Liver (tissue), 9 donors: ENCODE data around the gene EGR2. TPM values are rescaled to one million over a fixed set of nuclear protein-coding genes. Genes with fewer than 3 reads are reported as not detected.

Experiments used
- DNase-seq: peaks from one replicate; pipeline ENCODE4 v3.0.0-alpha.2; 2017; ENCODE audit warnings: low spot score
- H3K27ac ChIP-seq, 2 donors: one replicate each; pipeline ENCODE4 v1.7.0; 2013; ENCODE audit warnings: inconsistent platforms in 2 of 2, low read length in 2 of 2, control low read depth in 1 of 2, low read depth in 1 of 2, mild to moderate bottlenecking in 1 of 2
- H3K27me3 ChIP-seq, 4 donors: one replicate each; pipeline versions ENCODE4 v1.6.1 to v1.7.0; 2013; ENCODE audit warnings: low read length in 3 of 4, inconsistent platforms in 1 of 4, mild to moderate bottlenecking in 1 of 4, moderate library complexity in 1 of 4; ENCODE audit not compliant: control insufficient read depth in 4 of 4, insufficient read depth in 4 of 4
- H3K36me3 ChIP-seq, 4 donors: one replicate each; pipeline versions ENCODE4 v1.6.1 to v1.7.0; 2013; ENCODE audit warnings: low read length in 3 of 4, mild to moderate bottlenecking in 3 of 4, low read depth in 1 of 4, moderate library complexity in 1 of 4; ENCODE audit not compliant: control insufficient read depth in 4 of 4, insufficient read depth in 3 of 4
- H3K4me1 ChIP-seq, 4 donors: one replicate each; pipeline versions ENCODE4 v1.6.1 to v1.7.0; 2013; ENCODE audit warnings: low read length in 3 of 4, mild to moderate bottlenecking in 3 of 4, moderate library complexity in 1 of 4; ENCODE audit not compliant: control insufficient read depth in 4 of 4, insufficient read depth in 4 of 4
- H3K4me3 ChIP-seq, 3 donors: one replicate each; pipeline versions ENCODE4 v1.6.1 to v1.7.0; 2013; ENCODE audit warnings: low read length in 3 of 3, control low read depth in 1 of 3, low read depth in 1 of 3, mild to moderate bottlenecking in 1 of 3
- H3K9ac ChIP-seq, 2 donors: one replicate each; pipeline ENCODE4 v1.7.0; 2013; ENCODE audit warnings: low read length in 2 of 2, mild to moderate bottlenecking in 2 of 2, moderate library complexity in 2 of 2, control low read depth in 1 of 2, low read depth in 1 of 2
- H3K9me3 ChIP-seq, 4 donors: one replicate each; pipeline versions ENCODE4 v1.6.1 to v1.7.0; 2013; ENCODE audit warnings: low read length in 3 of 4; ENCODE audit not compliant: control insufficient read depth in 4 of 4
- EGR1 ChIP-seq, 2 donors: IDR thresholded peaks; 2 replicates each; pipeline ENCODE4 v1.6.1; 2016 to 2018; ENCODE audit warnings: antibody characterized with exemption in 2 of 2, low read depth in 2 of 2
- FOXA1 ChIP-seq: IDR thresholded peaks from 2 replicates; pipeline ENCODE4 v1.6.1; 2016; ENCODE audit warnings: antibody characterized with exemption
- FOXA2 ChIP-seq: IDR thresholded peaks from 2 replicates; pipeline ENCODE4 v1.6.1; 2016; ENCODE audit warnings: antibody characterized with exemption
- GABPA ChIP-seq, 2 donors: IDR thresholded peaks in 1 of 2; conservative IDR thresholded peaks in 1 of 2; 2 replicates each; pipeline ENCODE4 v1.6.1; 2016; ENCODE audit warnings: antibody characterized with exemption in 2 of 2, mild to moderate bottlenecking in 1 of 2, moderate library complexity in 1 of 2
- HNF4A ChIP-seq, 2 donors: conservative IDR thresholded peaks; 2 replicates each; pipeline ENCODE4 v1.6.1; 2016; ENCODE audit warnings: antibody characterized with exemption in 2 of 2, mild to moderate bottlenecking in 2 of 2
- HNF4G ChIP-seq: IDR thresholded peaks from 2 replicates; pipeline ENCODE4 v1.6.1; 2016; ENCODE audit warnings: antibody characterized with exemption
- JUND ChIP-seq, 2 donors: IDR thresholded peaks; 2 replicates each; pipeline ENCODE4 v1.6.1; 2016; ENCODE audit warnings: antibody characterized with exemption in 2 of 2
- NR2F2 ChIP-seq: IDR thresholded peaks from 2 replicates; pipeline ENCODE4 v1.6.1; 2016; ENCODE audit warnings: antibody characterized with exemption
- RAD21 ChIP-seq, 2 donors: IDR thresholded peaks; 2 replicates each; pipeline ENCODE4 v1.6.1; 2016; ENCODE audit warnings: antibody characterized with exemption in 2 of 2, mild to moderate bottlenecking in 2 of 2
- RXRA ChIP-seq, 2 donors: IDR thresholded peaks; 2 replicates each; pipeline ENCODE4 v1.6.1; 2017 to 2018; ENCODE audit warnings: antibody characterized with exemption in 2 of 2, mild to moderate bottlenecking in 1 of 2
- SP1 ChIP-seq: IDR thresholded peaks from 2 replicates; pipeline ENCODE4 v1.6.1; 2018; ENCODE audit warnings: antibody characterized with exemption, mild to moderate bottlenecking
- WGBS: extraction: QIAGEN DNeasy Blood & Tissue Kit; methylation state at CpG from one replicate; pipeline ENCODE4 v1.1.7; 2013; 5-methylcytosine and 5-hydroxymethylcytosine counted together
- polyA plus RNA-seq, 2 donors: library from polyadenylated mRNA; stranded (reverse) in 1 of 2; unstranded in 1 of 2; fragments of 200-250 nt in 1 of 2; fragments of >200 nt in 1 of 2; fragmentation: Nextera tagmentation in 1 of 2; extraction: Ambion mirVana in 1 of 2; gene quantifications; one replicate each; pipeline versions ENCODE4 v1.2.1 to v1.2.3, GENCODE V29; 2013 to 2015
- total RNA-seq, 2 donors: library from RNA; depleted of rRNA; stranded (reverse); fragments of >200 nt; gene quantifications; one replicate each; pipeline ENCODE4 v1.2.3, GENCODE V29; 2014
- TF ChIP-seq, protein P1 (sequence below): IDR thresholded peaks from 2 replicates; pipeline ENCODE4 v1.6.1; 2016; ENCODE audit warnings: antibody characterized with exemption, mild to moderate bottlenecking
- TF ChIP-seq, protein P2 (sequence below): IDR thresholded peaks from 2 replicates; pipeline ENCODE4 v1.6.1; 2016; ENCODE audit warnings: antibody characterized with exemption
- TF ChIP-seq, protein P3 (sequence below): fragments of 150-350 bp; IDR thresholded peaks from 2 replicates; pipeline ENCODE4 v1.5.1; 2017; ENCODE audit warnings: improper control_type of control experiment, low read depth, low read length; ENCODE audit not compliant: missing input control
- TF ChIP-seq, protein P4 (sequence below): IDR thresholded peaks from 2 replicates; pipeline ENCODE4 v1.6.1; 2016; ENCODE audit warnings: antibody characterized with exemption
- donor health status: healthy.
- donor health status: healthy.
- donor health status: healthy.
- donor health status: healthy.
- donor health status: healthy.

The EGR2 gene
- total and polyA plus RNA-seq, 4 donors: 0.17 to 0.76 (median 0.23) TPM

DNA sequence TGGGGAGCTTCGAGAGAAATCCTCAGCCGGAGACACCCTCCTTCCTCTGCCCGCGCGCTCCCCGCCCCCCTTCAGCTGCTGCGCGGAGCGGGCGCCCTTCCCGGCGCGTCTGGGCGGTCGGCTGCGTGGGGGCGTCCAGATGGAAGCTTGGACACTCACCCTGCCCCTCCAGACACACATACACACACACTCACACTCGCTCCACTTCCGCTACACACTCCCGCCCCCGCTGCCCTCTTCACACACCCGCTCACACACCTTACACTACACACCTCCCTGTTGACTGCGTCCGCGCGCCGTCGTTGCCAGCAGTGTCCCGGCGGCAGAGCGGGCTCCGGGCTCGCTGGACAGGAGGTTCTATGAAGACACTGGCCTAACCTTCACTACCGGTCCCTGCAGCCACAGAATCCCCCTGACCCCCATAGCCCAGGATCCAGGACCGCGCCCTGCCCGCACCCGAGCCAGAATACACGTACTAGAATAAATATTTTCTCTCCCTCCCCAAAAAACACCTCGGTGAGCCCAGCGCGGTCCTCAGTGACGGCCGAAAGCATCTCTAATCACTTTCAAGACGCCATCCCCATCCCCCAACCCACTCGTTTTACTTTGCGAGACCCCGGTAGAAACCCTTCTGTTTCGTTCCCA is 1.1 kb upstream of the EGR2 start (continued):
- TF ChIP-seq, protein P1, sequence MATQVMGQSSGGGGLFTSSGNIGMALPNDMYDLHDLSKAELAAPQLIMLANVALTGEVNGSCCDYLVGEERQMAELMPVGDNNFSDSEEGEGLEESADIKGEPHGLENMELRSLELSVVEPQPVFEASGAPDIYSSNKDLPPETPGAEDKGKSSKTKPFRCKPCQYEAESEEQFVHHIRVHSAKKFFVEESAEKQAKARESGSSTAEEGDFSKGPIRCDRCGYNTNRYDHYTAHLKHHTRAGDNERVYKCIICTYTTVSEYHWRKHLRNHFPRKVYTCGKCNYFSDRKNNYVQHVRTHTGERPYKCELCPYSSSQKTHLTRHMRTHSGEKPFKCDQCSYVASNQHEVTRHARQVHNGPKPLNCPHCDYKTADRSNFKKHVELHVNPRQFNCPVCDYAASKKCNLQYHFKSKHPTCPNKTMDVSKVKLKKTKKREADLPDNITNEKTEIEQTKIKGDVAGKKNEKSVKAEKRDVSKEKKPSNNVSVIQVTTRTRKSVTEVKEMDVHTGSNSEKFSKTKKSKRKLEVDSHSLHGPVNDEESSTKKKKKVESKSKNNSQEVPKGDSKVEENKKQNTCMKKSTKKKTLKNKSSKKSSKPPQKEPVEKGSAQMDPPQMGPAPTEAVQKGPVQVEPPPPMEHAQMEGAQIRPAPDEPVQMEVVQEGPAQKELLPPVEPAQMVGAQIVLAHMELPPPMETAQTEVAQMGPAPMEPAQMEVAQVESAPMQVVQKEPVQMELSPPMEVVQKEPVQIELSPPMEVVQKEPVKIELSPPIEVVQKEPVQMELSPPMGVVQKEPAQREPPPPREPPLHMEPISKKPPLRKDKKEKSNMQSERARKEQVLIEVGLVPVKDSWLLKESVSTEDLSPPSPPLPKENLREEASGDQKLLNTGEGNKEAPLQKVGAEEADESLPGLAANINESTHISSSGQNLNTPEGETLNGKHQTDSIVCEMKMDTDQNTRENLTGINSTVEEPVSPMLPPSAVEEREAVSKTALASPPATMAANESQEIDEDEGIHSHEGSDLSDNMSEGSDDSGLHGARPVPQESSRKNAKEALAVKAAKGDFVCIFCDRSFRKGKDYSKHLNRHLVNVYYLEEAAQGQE: no peak
- TF ChIP-seq EGR1 (IDR thresholded peaks at IDR 0.05; ENCODE audit: low read depth in 2 of 2): no peak
- no peak for TF ChIP-seq HNF4G
- no peak for TF ChIP-seq RAD21 (IDR thresholded peaks at IDR 0.05)
- no peak for TF ChIP-seq SP1
- no peak for TF ChIP-seq HNF4A (conservative IDR thresholded peaks at IDR 0.05)

DNA sequence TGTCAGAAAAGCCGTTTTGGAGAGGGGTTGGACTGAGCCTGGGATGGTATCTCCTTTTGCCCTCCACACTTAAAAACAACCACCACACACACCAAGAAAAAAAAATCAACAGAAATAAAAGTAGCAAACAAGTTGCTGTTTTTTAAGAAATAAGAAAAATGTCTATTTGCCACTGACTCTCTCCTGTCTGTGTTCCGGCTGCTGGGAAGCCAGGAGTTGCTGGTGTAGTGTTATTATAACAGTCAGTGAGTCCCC is 163 bp downstream of the EGR2 start:
- Histone ChIP-seq H3K4me1 (peaks cover 14 to 35% (median 24%) of the 10 kb centered on the region in 4 donors), H3K9ac (peak overlapping the region; percentile 22 to 63), H3K27me3 (peaks cover 0 to 6% (median 4%) of the 10 kb centered on the region in 4 donors), H3K4me3 (peak overlapping the region; percentile 67 to 93 (median 72)), H3K27ac (peak overlapping the region in 1 of 2 donors; percentile 94), H3K9me3 (no peaks in the 10 kb centered on the region), H3K36me3 (no peaks in the 10 kb centered on the region)
- WGBS: 2% methylated on average over 2 of the region's 2 CpGs
- DNase-seq: no peak
- TF ChIP-seq HNF4A (conservative IDR thresholded peaks at IDR 0.05) (no peak), EGR1 (IDR thresholded peaks at IDR 0.05; ENCODE audit: low read depth in 2 of 2) (no peak), FOXA1 (no peak), JUND (IDR thresholded peaks at IDR 0.05) (no peak), RXRA (IDR thresholded peaks at IDR 0.05) (no peak), SP1 (no peak), GABPA (IDR thresholded peaks at IDR 0.05 in 1 of 2, conservative IDR thresholded peaks at IDR 0.05 in 1 of 2) (no peak), RAD21 (IDR thresholded peaks at IDR 0.05) (no peak)
- TF ChIP-seq, protein P2, sequence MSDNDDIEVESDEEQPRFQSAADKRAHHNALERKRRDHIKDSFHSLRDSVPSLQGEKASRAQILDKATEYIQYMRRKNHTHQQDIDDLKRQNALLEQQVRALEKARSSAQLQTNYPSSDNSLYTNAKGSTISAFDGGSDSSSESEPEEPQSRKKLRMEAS: no peak
- TF ChIP-seq, protein P3, sequence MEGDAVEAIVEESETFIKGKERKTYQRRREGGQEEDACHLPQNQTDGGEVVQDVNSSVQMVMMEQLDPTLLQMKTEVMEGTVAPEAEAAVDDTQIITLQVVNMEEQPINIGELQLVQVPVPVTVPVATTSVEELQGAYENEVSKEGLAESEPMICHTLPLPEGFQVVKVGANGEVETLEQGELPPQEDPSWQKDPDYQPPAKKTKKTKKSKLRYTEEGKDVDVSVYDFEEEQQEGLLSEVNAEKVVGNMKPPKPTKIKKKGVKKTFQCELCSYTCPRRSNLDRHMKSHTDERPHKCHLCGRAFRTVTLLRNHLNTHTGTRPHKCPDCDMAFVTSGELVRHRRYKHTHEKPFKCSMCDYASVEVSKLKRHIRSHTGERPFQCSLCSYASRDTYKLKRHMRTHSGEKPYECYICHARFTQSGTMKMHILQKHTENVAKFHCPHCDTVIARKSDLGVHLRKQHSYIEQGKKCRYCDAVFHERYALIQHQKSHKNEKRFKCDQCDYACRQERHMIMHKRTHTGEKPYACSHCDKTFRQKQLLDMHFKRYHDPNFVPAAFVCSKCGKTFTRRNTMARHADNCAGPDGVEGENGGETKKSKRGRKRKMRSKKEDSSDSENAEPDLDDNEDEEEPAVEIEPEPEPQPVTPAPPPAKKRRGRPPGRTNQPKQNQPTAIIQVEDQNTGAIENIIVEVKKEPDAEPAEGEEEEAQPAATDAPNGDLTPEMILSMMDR: no peak

DNA sequence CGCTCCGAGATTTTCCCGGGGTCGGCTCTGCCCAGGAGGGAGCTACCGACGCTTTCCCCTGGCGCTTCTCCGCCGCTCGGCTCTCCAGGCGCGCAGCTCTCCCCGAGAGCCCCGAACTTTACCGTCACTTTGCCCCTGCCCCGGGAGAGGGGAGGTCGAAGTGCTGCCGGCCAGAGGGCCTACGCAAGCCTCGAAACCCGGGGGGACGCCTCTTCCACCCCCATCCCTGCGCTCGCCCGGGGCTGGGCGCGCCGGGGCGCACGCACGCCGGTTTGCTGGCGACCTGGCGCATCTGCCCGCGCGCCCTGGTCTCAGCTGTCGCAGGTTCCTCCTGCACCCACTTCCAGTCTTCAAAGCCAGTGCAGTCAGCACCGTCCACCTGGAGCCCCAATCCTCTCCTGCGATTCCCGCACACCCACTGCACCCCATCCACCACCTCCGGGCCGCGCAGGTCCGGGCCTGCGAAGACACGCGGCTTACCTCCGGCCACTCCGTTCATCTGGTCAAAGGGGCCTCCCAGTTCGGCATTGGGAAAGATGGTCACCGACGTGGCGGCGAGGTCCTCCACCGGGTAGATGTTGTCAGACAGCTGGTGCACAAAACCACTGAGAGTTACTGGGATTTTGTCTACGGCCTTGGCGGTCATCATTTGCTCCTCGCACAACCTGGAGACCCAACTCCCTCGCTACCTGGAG is 638 bp downstream of the EGR2 start:
- H3K27me3 ChIP-seq: peaks cover 0 to 6% (median 4%) of the 10 kb centered on the region in 4 donors
- no peaks in the 10 kb centered on the region for H3K9me3 ChIP-seq
- 4% methylated on average over 60 of the region's 60 CpGs for WGBS
- H3K27ac ChIP-seq: no peak overlapping the region
- no peak for DNase-seq
- H3K4me1 ChIP-seq: peaks cover 14 to 35% (median 24%) of the 10 kb centered on the region in 4 donors
- peak overlapping the region; percentile 67 to 93 (median 72) for H3K4me3 ChIP-seq
- H3K9ac ChIP-seq: peak overlapping the region; percentile 22 to 63
- H3K36me3 ChIP-seq: no peaks in the 10 kb centered on the region
- TF ChIP-seq FOXA2 (no peak), NR2F2 (no peak), HNF4G (no peak), HNF4A (conservative IDR thresholded peaks at IDR 0.05) (no peak), SP1 (no peak), JUND (IDR thresholded peaks at IDR 0.05) (no peak), FOXA1 (no peak), EGR1 (IDR thresholded peaks at IDR 0.05; ENCODE audit: low read depth in 2 of 2) (no peak), GABPA (IDR thresholded peaks at IDR 0.05 in 1 of 2, conservative IDR thresholded peaks at IDR 0.05 in 1 of 2) (no peak), RXRA (IDR thresholded peaks at IDR 0.05) (no peak)
- TF ChIP-seq, protein P4, sequence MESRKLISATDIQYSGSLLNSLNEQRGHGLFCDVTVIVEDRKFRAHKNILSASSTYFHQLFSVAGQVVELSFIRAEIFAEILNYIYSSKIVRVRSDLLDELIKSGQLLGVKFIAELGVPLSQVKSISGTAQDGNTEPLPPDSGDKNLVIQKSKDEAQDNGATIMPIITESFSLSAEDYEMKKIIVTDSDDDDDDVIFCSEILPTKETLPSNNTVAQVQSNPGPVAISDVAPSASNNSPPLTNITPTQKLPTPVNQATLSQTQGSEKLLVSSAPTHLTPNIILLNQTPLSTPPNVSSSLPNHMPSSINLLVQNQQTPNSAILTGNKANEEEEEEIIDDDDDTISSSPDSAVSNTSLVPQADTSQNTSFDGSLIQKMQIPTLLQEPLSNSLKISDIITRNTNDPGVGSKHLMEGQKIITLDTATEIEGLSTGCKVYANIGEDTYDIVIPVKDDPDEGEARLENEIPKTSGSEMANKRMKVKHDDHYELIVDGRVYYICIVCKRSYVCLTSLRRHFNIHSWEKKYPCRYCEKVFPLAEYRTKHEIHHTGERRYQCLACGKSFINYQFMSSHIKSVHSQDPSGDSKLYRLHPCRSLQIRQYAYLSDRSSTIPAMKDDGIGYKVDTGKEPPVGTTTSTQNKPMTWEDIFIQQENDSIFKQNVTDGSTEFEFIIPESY: no peak
- TF ChIP-seq, protein P3: no peak
